ENCODE results near the gene SHC3. TPM values are rescaled to one million over a fixed set of nuclear protein-coding genes. Genes with fewer than 3 reads are reported as not detected.

Gene SHC3
- polyA plus RNA-seq, 1 experiment = 1.3 TPM

GRCh38 chr9:89095761-89096528, 82.7 kb downstream of the SHC3 start:
- DNase-seq (ENCODE audit: low read depth) = no peak
- Histone ChIP-seq H3K27me3 (ENCODE audit: control insufficient read depth, insufficient read depth, low read length) (peaks cover 2% of the 10 kb centered on the region; the same call in 1 of the 2 replicates), H3K36me3 (ENCODE audit: control insufficient read depth, insufficient read depth, low read length) (no peaks in the 10 kb centered on the region), H3K4me3 (ENCODE audit: low read depth, low read length) (no peak overlapping the region)
- no peak for TF ChIP-seq CTCF (IDR thresholded peaks at IDR 0.05; ENCODE audit: insufficient read depth, low read depth, low read length)
- POLR2A ChIA-PET = no interaction called here
- CTCF ChIA-PET = interaction anchor here (0.9 kb wide), 1 partner anchor 17 kb away, joined by 3 read pairs; no protein-coding TSS in a partner anchor

- CTCF ChIA-PET = no interaction called here
Observed at GRCh38 chr9:89093201-89093975, 85.2 kb downstream of the SHC3 start.

GRCh38 chr9:89089176-89089575, 89.4 kb downstream of the SHC3 start:
- ChIA-PET POLR2A (no interaction called here), CTCF (no interaction called here)
- no peak for TF ChIP-seq CTCF (IDR thresholded peaks at IDR 0.05; ENCODE audit: insufficient read depth, low read depth, low read length)
- DNase-seq (ENCODE audit: low read depth) = no peak
- H3K27me3 ChIP-seq (ENCODE audit: control insufficient read depth, insufficient read depth, low read length) = no peaks in the 10 kb centered on the region
- H3K36me3 ChIP-seq (ENCODE audit: control insufficient read depth, insufficient read depth, low read length) = no peaks in the 10 kb centered on the region
- no peak overlapping the region for H3K4me3 ChIP-seq (ENCODE audit: low read depth, low read length)

More at GRCh38 chr9:89093201-89093975, 85.2 kb downstream of the SHC3 start:
- Histone ChIP-seq H3K36me3 (ENCODE audit: control insufficient read depth, insufficient read depth, low read length) (no peaks in the 10 kb centered on the region), H3K27me3 (ENCODE audit: control insufficient read depth, insufficient read depth, low read length) (peaks cover 2% of the 10 kb centered on the region; the same call in 1 of the 2 replicates), H3K4me3 (ENCODE audit: low read depth, low read length) (no peak overlapping the region)
- TF ChIP-seq CTCF (IDR thresholded peaks at IDR 0.05; ENCODE audit: insufficient read depth, low read depth, low read length) = no peak
- no peak for DNase-seq (ENCODE audit: low read depth)
- POLR2A ChIA-PET = no interaction called here

- Histone ChIP-seq H3K4me3 (ENCODE audit: low read depth, low read length) (no peak overlapping the region), H3K36me3 (ENCODE audit: control insufficient read depth, insufficient read depth, low read length) (no peaks in the 10 kb centered on the region), H3K27me3 (ENCODE audit: control insufficient read depth, insufficient read depth, low read length) (no peaks in the 10 kb centered on the region)
- TF ChIP-seq CTCF (IDR thresholded peaks at IDR 0.05; ENCODE audit: insufficient read depth, low read depth, low read length) = no peak
- no peak for DNase-seq (ENCODE audit: low read depth)
- ChIA-PET POLR2A (no interaction called here), CTCF (no interaction called here)
Observed at GRCh38 chr9:89083626-89084025, 95.0 kb downstream of the SHC3 start.

GRCh38 chr9:89080193-89080592, 98.4 kb downstream of the SHC3 start:
- ChIA-PET CTCF (interaction anchor here (0.7 kb wide), 1 partner anchor 969 kb away, joined by 4 read pairs; no protein-coding TSS in a partner anchor), POLR2A (no interaction called here)
- no peaks in the 10 kb centered on the region for H3K36me3 ChIP-seq (ENCODE audit: control insufficient read depth, insufficient read depth, low read length)
- no peaks in the 10 kb centered on the region for H3K27me3 ChIP-seq (ENCODE audit: control insufficient read depth, insufficient read depth, low read length)
- TF ChIP-seq CTCF (IDR thresholded peaks at IDR 0.05; ENCODE audit: insufficient read depth, low read depth, low read length) = no peak
- H3K4me3 ChIP-seq (ENCODE audit: low read depth, low read length) = no peak overlapping the region
- no peak for DNase-seq (ENCODE audit: low read depth)

Measured in BJ (cell line).